Activated naive CD8-positive, alpha-beta T cell treated with anti-CD3 and anti-CD28 coated beads for 36 hours (primary cell): ENCODE measurements around the gene MOCOS. TPM values are rescaled to one million over a fixed set of nuclear protein-coding genes. Genes with fewer than 3 reads are reported as not detected.

ENCODE experiments used
- DNase-seq: peaks from one replicate; pipeline ENCODE4 v3.0.0; 2021
- H3K27ac Mint-ChIP-seq: one replicate; pipeline ENCODE4 v1.8.0; 2022; ENCODE audit warnings: mild to moderate bottlenecking, moderate library complexity, mixed read lengths
- H3K27me3 Mint-ChIP-seq: one replicate; pipeline ENCODE4 v1.8.0; 2022; ENCODE audit warnings: mild to moderate bottlenecking, mixed read lengths
- H3K36me3 Mint-ChIP-seq: one replicate; pipeline ENCODE4 v1.8.0; 2021; ENCODE audit warnings: mild to moderate bottlenecking, mixed read lengths
- H3K4me1 Mint-ChIP-seq: one replicate; pipeline ENCODE4 v1.8.0; 2021; ENCODE audit warnings: mixed read lengths
- H3K4me3 Mint-ChIP-seq: one replicate; pipeline ENCODE4 v1.8.0; 2022; ENCODE audit warnings: mild to moderate bottlenecking, moderate library complexity, mixed read lengths
- H3K9me3 Mint-ChIP-seq: one replicate; pipeline ENCODE4 v1.8.0; 2022; ENCODE audit warnings: mixed read lengths
- total RNA-seq, 2 experiments: library from RNA; stranded (reverse); gene quantifications; one replicate each; pipeline ENCODE4 v1.2.3, GENCODE V29; 2021

Gene MOCOS
- total RNA-seq, 2 experiments from 2014 or later, result 0.14 to 0.16 TPM

DNA sequence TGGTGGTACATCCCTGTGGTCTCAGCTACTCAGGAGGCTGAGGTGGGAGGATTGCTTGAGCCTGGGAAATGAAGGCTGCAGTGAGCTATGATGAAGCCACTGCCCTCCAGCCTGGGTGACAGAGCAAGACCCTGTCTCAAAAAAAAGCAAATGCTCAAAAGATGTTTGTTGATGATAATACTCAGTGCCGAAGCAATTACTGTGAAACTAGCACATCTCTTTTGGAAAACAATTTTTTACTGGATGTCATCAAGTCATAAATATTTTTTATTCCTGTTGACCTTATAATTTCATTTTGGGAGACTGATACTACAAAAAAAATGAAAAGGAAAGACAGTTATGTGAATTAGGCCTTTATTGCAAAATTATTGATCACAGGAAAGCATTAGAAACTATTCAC lies 75.7 kb downstream of the MOCOS start:
- no peaks in the 10 kb centered on the region for H3K36me3 Mint-ChIP-seq
- peaks cover 4% of the 10 kb centered on the region for H3K27me3 Mint-ChIP-seq
- H3K4me3 Mint-ChIP-seq, result no peak overlapping the region

GRCh38 chr18:36264283-36264682 lies 77.0 kb downstream of the MOCOS start:
- Mint-ChIP-seq H3K27me3 (peaks cover 4% of the 10 kb centered on the region), H3K9me3 (no peaks in the 10 kb centered on the region), H3K4me1 (no peaks in the 10 kb centered on the region), H3K36me3 (no peaks in the 10 kb centered on the region), H3K27ac (no peak overlapping the region), H3K4me3 (no peak overlapping the region)
- no peak for DNase-seq

More for the DNA sequence above, 75.7 kb downstream of the MOCOS start:
- no peaks in the 10 kb centered on the region for H3K9me3 Mint-ChIP-seq
- no peak overlapping the region for H3K27ac Mint-ChIP-seq
- H3K4me1 Mint-ChIP-seq, result no peaks in the 10 kb centered on the region
- DNase-seq, result no peak

GRCh38 chr18:36265015-36265414 lies 77.7 kb downstream of the MOCOS start:
- no peak for DNase-seq
- Mint-ChIP-seq H3K27ac (no peak overlapping the region), H3K4me3 (no peak overlapping the region), H3K9me3 (no peaks in the 10 kb centered on the region), H3K27me3 (peaks cover 5% of the 10 kb centered on the region), H3K36me3 (no peaks in the 10 kb centered on the region), H3K4me1 (no peaks in the 10 kb centered on the region)

DNA sequence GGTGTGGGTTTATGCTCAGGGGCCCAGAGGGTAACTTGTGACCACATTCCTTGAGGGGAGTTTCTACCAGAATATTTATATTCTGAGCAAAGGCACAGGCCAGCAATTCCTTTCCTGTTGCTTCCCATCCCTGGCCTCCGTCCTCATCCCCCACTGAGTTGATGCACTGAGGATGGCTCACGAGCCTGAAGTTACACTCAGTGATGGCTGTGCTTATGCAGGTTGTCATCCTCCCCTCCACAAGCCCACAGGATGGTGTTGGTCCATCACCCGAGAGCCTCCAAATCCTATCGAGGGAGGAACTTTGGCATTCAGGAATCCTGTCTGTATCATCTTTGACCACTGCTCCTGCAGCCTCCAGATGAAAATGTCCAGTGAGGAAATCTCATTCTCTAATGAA lies 81.9 kb downstream of the MOCOS start:
- Mint-ChIP-seq H3K36me3 (no peaks in the 10 kb centered on the region), H3K4me1 (no peaks in the 10 kb centered on the region), H3K9me3 (no peaks in the 10 kb centered on the region), H3K27me3 (peaks cover 9% of the 10 kb centered on the region), H3K27ac (no peak overlapping the region), H3K4me3 (no peak overlapping the region)
- DNase-seq, result no peak

- H3K27me3 Mint-ChIP-seq, result peaks cover 17% of the 10 kb centered on the region
- no peak for DNase-seq
- H3K27ac Mint-ChIP-seq, result no peak overlapping the region
- H3K36me3 Mint-ChIP-seq, result no peaks in the 10 kb centered on the region
- no peak overlapping the region for H3K4me3 Mint-ChIP-seq
- no peaks in the 10 kb centered on the region for H3K4me1 Mint-ChIP-seq
- H3K9me3 Mint-ChIP-seq, result no peaks in the 10 kb centered on the region
These were observed 83.9 kb downstream of the MOCOS start for GRCh38 chr18:36271153-36271552.

DNA sequence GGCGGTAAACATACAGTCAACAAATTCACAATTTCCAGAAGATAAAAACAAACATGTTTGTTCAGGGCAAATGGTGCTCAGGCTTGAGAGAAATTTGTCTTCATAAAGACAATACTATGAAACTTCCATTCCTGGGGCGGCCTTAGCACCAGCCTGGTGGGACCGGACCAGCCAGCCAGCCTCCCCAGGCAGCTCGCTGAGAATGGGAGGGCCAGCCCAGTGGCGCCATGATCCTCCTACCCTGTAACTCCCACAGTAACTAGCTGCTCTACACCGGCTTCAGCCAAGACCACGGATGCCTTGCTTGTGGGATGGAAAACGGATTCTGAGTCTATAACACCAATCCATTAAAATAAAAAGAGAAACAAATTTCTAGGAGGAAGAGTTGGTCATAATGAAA lies 86.0 kb downstream of the MOCOS start:
- Mint-ChIP-seq H3K27me3 (peaks cover 27% of the 10 kb centered on the region), H3K4me1 (no peaks in the 10 kb centered on the region), H3K27ac (no peak overlapping the region), H3K36me3 (no peaks in the 10 kb centered on the region), H3K9me3 (no peaks in the 10 kb centered on the region), H3K4me3 (no peak overlapping the region)
- DNase-seq, result no peak

- no peak overlapping the region for H3K4me3 Mint-ChIP-seq
- H3K9me3 Mint-ChIP-seq, result no peaks in the 10 kb centered on the region
- no peak for DNase-seq
- H3K36me3 Mint-ChIP-seq, result no peaks in the 10 kb centered on the region
- no peaks in the 10 kb centered on the region for H3K4me1 Mint-ChIP-seq
- H3K27me3 Mint-ChIP-seq, result peaks cover 31% of the 10 kb centered on the region
- no peak overlapping the region for H3K27ac Mint-ChIP-seq
These were observed 86.9 kb downstream of the MOCOS start for GRCh38 chr18:36274083-36274715.

GRCh38 chr18:36275561-36275960 lies 88.3 kb downstream of the MOCOS start:
- no peak overlapping the region for H3K4me3 Mint-ChIP-seq
- H3K9me3 Mint-ChIP-seq, result no peaks in the 10 kb centered on the region
- H3K36me3 Mint-ChIP-seq, result no peaks in the 10 kb centered on the region
- no peak for DNase-seq
- H3K27ac Mint-ChIP-seq, result no peak overlapping the region
- H3K27me3 Mint-ChIP-seq, result peaks cover 38% of the 10 kb centered on the region
- no peaks in the 10 kb centered on the region for H3K4me1 Mint-ChIP-seq

- H3K4me3 Mint-ChIP-seq, result no peak overlapping the region
- H3K4me1 Mint-ChIP-seq, result no peaks in the 10 kb centered on the region
- no peaks in the 10 kb centered on the region for H3K36me3 Mint-ChIP-seq
- H3K27me3 Mint-ChIP-seq, result peaks cover 46% of the 10 kb centered on the region
- H3K9me3 Mint-ChIP-seq, result no peaks in the 10 kb centered on the region
- no peak overlapping the region for H3K27ac Mint-ChIP-seq
- DNase-seq, result no peak
These were observed 91.7 kb downstream of the MOCOS start for GRCh38 chr18:36279001-36279400.

DNA sequence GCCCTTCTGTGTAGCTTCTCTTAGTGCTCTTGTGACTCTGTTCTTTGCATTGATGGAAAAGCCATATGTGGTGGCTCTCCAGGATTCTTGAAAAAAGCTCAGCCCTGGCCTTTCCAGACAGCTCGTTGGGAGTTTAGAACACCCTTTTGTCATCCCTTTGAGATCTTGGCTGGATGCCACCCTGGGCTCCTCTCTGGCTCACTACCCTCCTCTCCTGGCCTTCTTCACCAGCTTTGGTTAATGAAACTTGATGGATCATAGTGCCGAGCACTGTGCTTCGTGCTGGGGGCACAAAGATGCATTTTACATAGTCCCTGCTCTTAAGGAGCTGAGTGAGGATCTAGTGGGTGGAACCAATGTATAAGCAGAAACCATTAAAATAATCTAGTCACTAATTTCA lies 94.6 kb downstream of the MOCOS start:
- H3K36me3 Mint-ChIP-seq, result no peaks in the 10 kb centered on the region
- H3K4me1 Mint-ChIP-seq, result peaks cover 3% of the 10 kb centered on the region
- no peaks in the 10 kb centered on the region for H3K9me3 Mint-ChIP-seq
- H3K27me3 Mint-ChIP-seq, result peaks cover 48% of the 10 kb centered on the region
- DNase-seq, result no peak
- no peak overlapping the region for H3K27ac Mint-ChIP-seq
- H3K4me3 Mint-ChIP-seq, result no peak overlapping the region

DNA sequence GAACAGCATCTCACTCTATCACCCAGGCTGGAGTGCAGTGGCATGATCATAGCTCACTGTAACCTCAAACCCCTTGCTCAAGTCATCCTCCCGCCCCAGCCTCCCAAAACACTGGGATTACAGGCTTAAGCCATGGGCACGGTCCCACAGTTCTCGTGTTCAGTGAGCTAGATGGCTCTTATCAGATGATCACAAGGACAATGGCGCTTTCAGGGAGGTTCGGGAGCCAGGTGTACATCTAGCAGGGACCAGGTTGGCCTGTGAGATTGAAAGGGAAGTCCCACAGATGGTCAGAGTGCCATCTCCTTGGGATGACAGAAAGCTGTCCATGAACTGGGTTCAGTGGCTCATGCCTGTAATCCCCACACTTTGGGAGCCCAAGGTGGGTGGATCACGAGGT lies 96.2 kb downstream of the MOCOS start:
- DNase-seq, result no peak
- Mint-ChIP-seq H3K27me3 (peaks cover 44% of the 10 kb centered on the region), H3K4me3 (no peak overlapping the region), H3K4me1 (peaks cover 3% of the 10 kb centered on the region), H3K27ac (no peak overlapping the region), H3K9me3 (no peaks in the 10 kb centered on the region), H3K36me3 (no peaks in the 10 kb centered on the region)

- H3K9me3 Mint-ChIP-seq, result no peaks in the 10 kb centered on the region
- no peak overlapping the region for H3K4me3 Mint-ChIP-seq
- peaks cover 40% of the 10 kb centered on the region for H3K27me3 Mint-ChIP-seq
- no peak overlapping the region for H3K27ac Mint-ChIP-seq
- no peaks in the 10 kb centered on the region for H3K36me3 Mint-ChIP-seq
- peaks cover 3% of the 10 kb centered on the region for H3K4me1 Mint-ChIP-seq
- no peak for DNase-seq
These were observed 97.0 kb downstream of the MOCOS start for GRCh38 chr18:36284268-36284667.

GRCh38 chr18:36284671-36285295 lies 97.5 kb downstream of the MOCOS start:
- DNase-seq, result peak; percentile 14
- H3K27ac Mint-ChIP-seq, result no peak overlapping the region
- peaks cover 3% of the 10 kb centered on the region for H3K4me1 Mint-ChIP-seq
- no peaks in the 10 kb centered on the region for H3K9me3 Mint-ChIP-seq
- peaks cover 39% of the 10 kb centered on the region for H3K27me3 Mint-ChIP-seq
- H3K36me3 Mint-ChIP-seq, result no peaks in the 10 kb centered on the region
- H3K4me3 Mint-ChIP-seq, result no peak overlapping the region

- no peak overlapping the region for H3K27ac Mint-ChIP-seq
- peaks cover 3% of the 10 kb centered on the region for H3K4me1 Mint-ChIP-seq
- H3K9me3 Mint-ChIP-seq, result no peaks in the 10 kb centered on the region
- H3K4me3 Mint-ChIP-seq, result no peak overlapping the region
- DNase-seq, result no peak
- peaks cover 31% of the 10 kb centered on the region for H3K27me3 Mint-ChIP-seq
- H3K36me3 Mint-ChIP-seq, result no peaks in the 10 kb centered on the region
These were observed 100.4 kb downstream of the MOCOS start for GRCh38 chr18:36287653-36288052.

DNA sequence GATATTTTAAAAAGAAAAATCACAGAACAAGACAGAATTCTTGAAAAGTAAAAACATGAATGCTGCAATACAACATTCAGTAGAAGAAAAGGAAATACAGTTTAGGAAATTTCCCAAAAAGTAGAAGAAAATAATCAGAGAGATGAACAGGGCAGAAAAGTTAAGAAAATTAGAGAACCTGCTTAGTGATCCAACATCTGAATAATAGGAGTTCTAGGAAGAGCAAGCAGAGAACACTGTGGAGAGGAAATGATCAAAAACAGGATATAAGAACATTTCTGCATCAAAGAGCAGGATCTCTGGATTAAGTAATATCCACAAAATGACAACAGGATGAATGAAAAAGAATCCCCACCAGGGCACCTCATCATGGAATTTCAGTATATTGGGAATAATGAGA lies 101.4 kb downstream of the MOCOS start:
- no peak for DNase-seq
- peaks cover 3% of the 10 kb centered on the region for H3K4me1 Mint-ChIP-seq
- no peaks in the 10 kb centered on the region for H3K9me3 Mint-ChIP-seq
- H3K36me3 Mint-ChIP-seq, result no peaks in the 10 kb centered on the region
- no peak overlapping the region for H3K4me3 Mint-ChIP-seq
- no peak overlapping the region for H3K27ac Mint-ChIP-seq
- peaks cover 27% of the 10 kb centered on the region for H3K27me3 Mint-ChIP-seq

DNA sequence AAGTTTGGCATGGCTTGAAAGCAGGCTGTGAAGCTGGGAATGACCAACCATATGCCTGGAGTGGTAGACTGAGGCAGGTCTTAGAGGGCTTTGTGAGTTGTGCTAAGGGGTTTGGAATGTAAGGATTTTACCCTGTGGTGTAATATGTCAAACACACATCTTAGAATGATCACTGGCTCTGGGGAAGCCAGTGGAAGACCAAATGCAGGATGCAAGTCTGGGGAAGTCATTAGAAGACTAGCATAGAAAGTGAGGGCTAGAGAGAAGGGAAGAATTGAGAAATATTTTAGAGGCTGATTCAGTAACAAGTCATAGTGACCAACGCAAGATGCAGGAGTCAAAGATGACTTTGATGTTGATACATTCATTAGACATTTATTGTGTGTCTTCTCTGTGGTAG lies 106.7 kb downstream of the MOCOS start:
- Mint-ChIP-seq H3K36me3 (no peaks in the 10 kb centered on the region), H3K27me3 (peaks cover 16% of the 10 kb centered on the region), H3K9me3 (no peaks in the 10 kb centered on the region), H3K4me1 (no peaks in the 10 kb centered on the region), H3K4me3 (no peak overlapping the region), H3K27ac (no peak overlapping the region)
- DNase-seq, result no peak
